Muscle of arm (tissue), 12 donors: ENCODE data around the gene TRAP1. TPM values are rescaled to one million over a fixed set of nuclear protein-coding genes. Genes with fewer than 3 reads are reported as not detected.
"Not testable (repeated sequence)": the region's sequence is repeated elsewhere in the genome, so short reads cannot be mapped to it uniquely, and the experiment has no call there.

Experiments
- DNase-seq: peaks from one replicate; pipeline ENCODE4 v3.0.0-alpha.2; 2013
- polyA plus RNA-seq, 12 donors: library from polyadenylated mRNA; unstranded; fragments of 120-200 nt; gene quantifications; one replicate each; pipeline ENCODE4 v1.2.1, GENCODE V29; 2013; ENCODE audit not compliant: insufficient read length in 12 of 12

Gene TRAP1
- polyA plus RNA-seq, 12 donors, result 74.4 to 123 (median 93.3) TPM; not detected in 1

- no peak for DNase-seq
Measured at GRCh38 chr16:3718019-3718391, 681 bp upstream of the TRAP1 start.

- peak; percentile 20 for DNase-seq
Measured at GRCh38 chr16:3716831-3717234, 491 bp downstream of the TRAP1 start.

- no peak for DNase-seq
Measured at GRCh38 chr16:3715430-3715829, 1.9 kb downstream of the TRAP1 start.

GRCh38 chr16:3714378-3714777 is 2.9 kb downstream of the TRAP1 start:
- DNase-seq, result not testable (repeated sequence)

GRCh38 chr16:3713587-3714242 is 3.6 kb downstream of the TRAP1 start:
- no peak for DNase-seq

DNA sequence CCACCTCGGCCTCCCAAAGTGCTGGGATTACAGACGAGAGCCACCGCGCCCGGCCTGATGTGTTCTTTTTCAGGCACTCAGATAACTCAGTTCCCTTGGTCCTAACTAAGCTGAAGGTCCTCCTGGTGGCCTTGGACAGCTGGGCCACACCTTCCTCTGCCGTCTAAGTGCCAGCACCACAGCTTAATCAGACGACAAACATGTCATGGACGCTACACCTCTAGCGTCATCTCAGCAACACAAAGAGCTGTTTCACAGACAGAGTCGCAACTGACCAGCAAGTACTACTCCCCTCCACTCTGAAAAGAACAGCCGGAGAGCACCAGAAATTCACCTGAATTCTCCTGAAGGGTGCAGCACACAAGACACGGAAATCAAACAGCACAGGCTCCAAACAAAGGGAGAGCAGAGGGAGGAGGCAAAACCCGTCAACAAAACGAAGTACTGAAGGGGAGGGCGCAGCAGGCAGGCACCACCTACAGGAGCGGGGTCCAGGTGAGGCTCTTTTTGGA is 4.4 kb downstream of the TRAP1 start:
- DNase-seq, result no peak

DNA sequence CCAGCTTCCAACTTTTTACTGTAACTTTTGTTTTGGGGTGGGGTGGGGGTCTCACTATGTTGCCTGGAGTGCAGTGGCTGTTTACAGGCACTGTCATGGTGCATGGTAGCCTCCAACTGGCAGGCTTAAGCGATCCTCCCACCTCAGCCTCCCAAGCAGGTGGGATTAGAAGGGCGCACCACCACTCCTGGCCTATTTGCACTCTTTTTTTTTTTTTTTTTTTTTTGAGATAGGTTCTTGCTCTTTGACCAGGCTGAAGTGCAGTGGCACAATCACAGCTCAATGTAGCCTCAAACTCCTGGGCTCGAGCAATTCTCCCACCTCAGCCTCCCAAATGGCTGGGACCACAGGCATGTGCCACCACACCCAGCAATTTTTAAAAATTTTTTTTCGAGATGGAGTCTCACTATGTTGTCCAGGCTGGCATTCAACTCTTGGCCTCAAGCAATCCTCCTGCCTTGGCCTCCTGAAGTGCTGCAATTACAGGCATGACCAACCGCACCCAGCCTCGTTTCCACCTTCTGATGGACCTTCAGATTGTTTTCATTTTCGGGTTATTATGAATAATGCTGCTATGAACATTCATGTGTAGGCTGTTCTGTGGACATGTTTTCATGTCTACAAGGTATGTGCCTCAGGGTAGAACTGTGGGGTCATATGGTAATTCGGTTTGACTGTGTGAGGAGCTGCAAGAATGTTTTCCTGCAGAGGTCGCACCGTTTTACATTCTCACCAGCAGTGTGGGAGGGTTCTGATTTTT is 10.9 kb downstream of the TRAP1 start:
- DNase-seq, result no peak

- no peak for DNase-seq
Measured at GRCh38 chr16:3702082-3702481, 15.2 kb downstream of the TRAP1 start.

GRCh38 chr16:3701531-3701930 is 15.8 kb downstream of the TRAP1 start:
- no peak for DNase-seq

DNA sequence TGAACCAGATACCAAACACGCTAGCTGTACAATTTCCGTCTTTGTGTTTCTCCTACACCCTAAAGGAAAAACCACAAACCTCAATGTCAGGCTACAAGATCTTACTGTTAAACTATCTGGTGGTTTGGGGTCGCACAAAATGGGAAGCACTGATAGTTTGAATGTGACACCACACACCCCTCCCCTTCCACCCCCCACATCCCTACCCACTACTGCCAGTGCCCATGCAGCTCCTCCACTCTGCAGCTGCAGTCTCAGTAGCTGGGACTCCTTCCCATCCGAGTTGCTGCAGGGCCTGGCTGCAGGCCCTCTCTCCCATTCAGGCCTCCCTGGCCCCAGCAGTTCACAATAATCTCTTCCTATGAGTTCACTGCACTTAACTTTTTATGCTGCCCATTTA is 18.4 kb downstream of the TRAP1 start:
- DNase-seq, result peak; percentile 43

GRCh38 chr16:3696425-3697218 is 20.7 kb downstream of the TRAP1 start:
- peak; percentile 42 for DNase-seq

GRCh38 chr16:3695610-3696369 is 21.5 kb downstream of the TRAP1 start:
- no peak for DNase-seq

GRCh38 chr16:3694051-3694450 is 23.3 kb downstream of the TRAP1 start:
- DNase-seq, result no peak

GRCh38 chr16:3691761-3692160 is 25.6 kb downstream of the TRAP1 start:
- DNase-seq, result peak; percentile 46

DNA sequence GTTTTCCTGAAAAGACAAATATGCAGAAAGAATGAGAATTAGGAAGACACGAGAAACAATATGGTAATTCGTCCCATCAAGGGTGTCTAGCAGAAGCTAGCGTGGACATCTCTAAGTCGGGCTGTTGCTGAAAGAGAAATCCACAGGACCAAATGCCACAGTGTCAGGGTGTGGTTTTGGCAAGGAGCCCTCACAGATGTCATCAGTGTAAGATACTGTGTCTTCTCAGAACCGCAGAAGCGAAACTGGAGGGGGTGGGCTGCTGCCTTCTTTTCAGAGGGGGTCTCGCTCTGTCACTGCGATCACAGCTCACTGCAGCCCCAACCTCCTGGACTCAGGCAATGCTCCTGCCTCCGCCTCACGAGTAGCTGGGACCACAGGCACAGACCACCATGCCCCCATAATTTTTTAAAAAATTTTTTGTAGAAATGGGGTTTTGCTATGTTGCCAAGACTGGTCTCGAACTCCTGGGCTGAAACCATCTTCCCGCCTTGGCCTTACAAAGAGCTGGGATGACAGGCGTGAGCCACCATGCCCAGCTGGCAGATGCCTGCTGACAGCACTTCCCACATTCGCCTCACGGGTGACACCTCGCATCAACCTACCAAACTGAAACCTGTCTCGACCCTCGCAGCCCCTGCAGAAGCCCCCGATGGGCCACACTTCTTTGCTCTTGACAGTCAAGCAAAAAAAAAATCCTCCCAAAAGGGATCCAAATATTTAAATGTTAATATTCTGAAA is 26.2 kb downstream of the TRAP1 start:
- peak; percentile 57 for DNase-seq

DNA sequence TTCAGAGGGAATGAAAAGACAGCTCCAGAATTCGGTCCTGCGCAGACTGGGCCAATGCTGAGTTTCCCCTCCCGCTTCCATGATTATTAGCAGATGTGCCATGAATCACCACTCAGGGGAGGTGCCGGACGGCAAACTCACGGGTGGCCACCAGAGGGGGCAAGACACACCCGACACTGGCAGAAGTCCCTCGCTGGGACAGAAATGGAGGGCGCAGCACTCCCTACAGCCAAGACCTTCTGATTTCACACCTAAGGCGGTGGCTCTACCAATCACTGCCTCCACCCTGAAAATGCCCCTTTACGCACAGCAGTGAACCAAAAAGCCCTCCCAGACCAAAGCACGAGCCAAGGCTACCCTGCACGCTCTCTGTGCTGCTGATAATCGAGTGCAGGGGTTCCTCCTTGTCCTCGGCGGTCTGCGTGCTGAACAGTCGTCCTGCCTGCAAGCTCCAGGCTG is 26.8 kb downstream of the TRAP1 start:
- peak; percentile 95 for DNase-seq

DNA sequence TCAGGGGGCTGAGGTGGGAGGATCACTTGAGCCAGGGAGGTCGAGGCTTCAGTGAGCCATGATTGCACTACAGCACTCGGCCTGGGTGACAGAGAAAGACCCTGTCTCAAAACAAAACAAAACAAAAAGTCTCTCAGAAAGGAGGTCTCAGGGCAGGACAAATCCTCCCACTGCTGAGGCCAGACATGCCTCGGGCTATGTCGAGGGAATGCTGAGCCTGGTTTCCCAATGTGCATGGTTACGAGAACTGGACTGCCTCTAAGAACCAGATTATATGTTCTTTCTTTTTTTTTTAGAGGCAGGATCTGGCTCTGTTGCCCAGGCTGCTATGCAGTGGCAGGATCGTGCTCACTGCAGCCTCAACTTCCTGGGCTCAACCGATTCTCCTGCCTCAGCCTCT is 27.6 kb downstream of the TRAP1 start:
- no peak for DNase-seq

DNA sequence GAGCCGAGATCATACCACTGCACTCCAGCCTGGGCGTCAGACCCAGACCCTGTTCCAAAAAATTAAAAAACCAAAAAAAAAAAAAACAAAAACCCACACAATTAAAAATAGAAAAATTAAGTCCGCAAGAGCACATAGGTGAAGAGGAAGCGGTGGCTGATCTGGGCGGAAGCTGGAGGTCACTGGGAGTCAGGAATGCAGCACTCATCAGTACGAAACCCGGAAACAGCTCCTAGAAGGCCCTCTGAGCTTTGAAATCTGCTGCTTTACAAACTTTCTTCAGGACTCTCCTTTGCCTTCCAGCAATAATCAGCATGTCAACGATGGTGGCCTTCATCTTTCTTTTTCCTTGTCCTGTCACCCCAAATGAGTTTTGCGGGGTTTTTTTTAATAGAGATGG is 29.5 kb downstream of the TRAP1 start:
- DNase-seq, result no peak

GRCh38 chr16:3687021-3687420 is 30.3 kb downstream of the TRAP1 start:
- DNase-seq, result no peak

DNA sequence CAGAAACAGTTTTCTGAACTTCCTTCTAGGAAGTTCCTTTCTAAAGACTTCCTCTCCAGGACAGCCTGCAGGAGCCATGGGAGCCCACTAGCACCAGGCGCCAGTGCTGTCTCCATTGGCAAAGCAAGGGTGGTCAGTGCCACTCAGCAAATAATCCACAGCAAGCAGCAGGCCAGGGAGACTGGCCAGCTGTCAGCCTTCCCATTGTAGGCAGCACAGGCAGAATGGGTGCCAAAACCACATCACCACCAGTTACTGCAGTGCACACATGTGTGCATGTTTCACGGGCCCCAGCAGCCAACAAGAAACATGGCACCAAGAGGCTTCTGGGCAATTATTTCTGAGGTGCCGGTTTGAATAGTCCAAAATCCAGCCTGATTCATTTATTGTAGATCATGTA is 36.1 kb downstream of the TRAP1 start:
- DNase-seq, result peak; percentile 36

DNA sequence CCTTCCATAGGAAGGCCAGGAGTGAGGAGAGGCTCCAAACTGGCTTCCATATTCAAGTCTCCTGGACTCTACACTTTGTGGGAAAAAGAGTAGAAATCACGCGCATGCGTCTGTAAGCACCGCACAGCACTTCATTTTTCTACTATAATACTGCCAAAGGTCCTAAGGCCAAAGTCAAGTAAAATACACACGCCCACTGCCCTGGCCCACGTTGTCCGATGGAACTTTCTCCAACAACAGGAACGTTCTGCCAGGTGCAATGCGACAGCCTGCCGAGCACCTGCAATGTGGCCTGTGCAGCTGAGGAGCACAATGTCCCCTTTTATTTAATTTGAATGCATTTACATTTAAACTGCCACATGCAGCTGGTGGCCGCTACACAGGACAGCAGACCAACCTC is 39.3 kb downstream of the TRAP1 start:
- no peak for DNase-seq
